GM10266 (cell line): ENCODE data around the gene RET.
A peak's percentile ranks its signal among the peaks of the same experiment; 100 is the strongest.

Source experiments
- DNase-seq: peaks from one replicate; pipeline ENCODE4 v3.0.0; 2012; ENCODE audit errors: extremely low spot score
- CTCF ChIP-seq: IDR thresholded peaks from 2 replicates; pipeline ENCODE4 v1.5.1; 2012; ENCODE audit warnings: mild to moderate bottlenecking, low read depth; ENCODE audit not compliant: control insufficient read depth, insufficient read depth; ENCODE audit errors: missing control alignments

Gene RET

GRCh38 chr10:43076876-43077420 lies at the start of gene RET:
RET (plus strand) TSS chr10:43077069; CDS start chr10:43077259, 190 bp downstream.
- peak; percentile 72 for DNase-seq
- no peak for TF ChIP-seq CTCF

GRCh38 chr10:43027331-43027955 lies 49.4 kb upstream of the RET start:
- peak; percentile 5 for DNase-seq
- no peak for TF ChIP-seq CTCF

GRCh38 chr10:43028143-43028542 lies 48.7 kb upstream of the RET start:
- no peak for TF ChIP-seq CTCF
- no peak for DNase-seq

GRCh38 chr10:43029043-43029442 lies 47.8 kb upstream of the RET start:
- no peak for DNase-seq
- TF ChIP-seq CTCF: no peak

GRCh38 chr10:43032613-43033012 lies 44.3 kb upstream of the RET start:
- TF ChIP-seq CTCF: no peak
- no peak for DNase-seq

- no peak for TF ChIP-seq CTCF
- DNase-seq: no peak
Measured at GRCh38 chr10:43035800-43036199, 41.1 kb upstream of the RET start.
